ENCODE data around the gene HNRNPUL1.
"Not testable (repeated sequence)": the region's sequence is repeated elsewhere in the genome, so short reads cannot be mapped to it uniquely, and the experiment has no call there.

Gene HNRNPUL1

DNA sequence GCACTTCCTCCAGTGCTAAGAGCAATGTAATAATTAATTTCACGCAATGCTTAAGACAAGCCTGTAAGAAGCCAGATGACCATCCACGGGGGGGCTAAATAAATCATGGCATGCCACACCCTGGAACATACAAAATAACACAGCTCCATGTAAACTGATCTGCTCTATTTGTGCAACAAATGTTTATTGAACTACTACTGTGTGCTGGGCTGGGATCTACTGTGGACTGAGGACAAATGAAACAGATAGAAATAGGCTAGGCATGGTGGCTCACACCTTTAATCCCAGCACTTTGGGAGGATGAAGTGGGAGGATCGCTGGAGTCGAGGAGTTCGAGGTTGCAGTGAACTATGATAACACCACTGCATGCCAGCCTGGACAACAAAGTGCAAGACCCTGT lies 68.3 kb downstream of the HNRNPUL1 start:
- H3K4me1 Mint-ChIP-seq, result peaks cover 64% of the 10 kb centered on the region
- H3K4me3 Mint-ChIP-seq, result no peak overlapping the region
- peaks cover 42% of the 10 kb centered on the region for H3K36me3 Mint-ChIP-seq

DNA sequence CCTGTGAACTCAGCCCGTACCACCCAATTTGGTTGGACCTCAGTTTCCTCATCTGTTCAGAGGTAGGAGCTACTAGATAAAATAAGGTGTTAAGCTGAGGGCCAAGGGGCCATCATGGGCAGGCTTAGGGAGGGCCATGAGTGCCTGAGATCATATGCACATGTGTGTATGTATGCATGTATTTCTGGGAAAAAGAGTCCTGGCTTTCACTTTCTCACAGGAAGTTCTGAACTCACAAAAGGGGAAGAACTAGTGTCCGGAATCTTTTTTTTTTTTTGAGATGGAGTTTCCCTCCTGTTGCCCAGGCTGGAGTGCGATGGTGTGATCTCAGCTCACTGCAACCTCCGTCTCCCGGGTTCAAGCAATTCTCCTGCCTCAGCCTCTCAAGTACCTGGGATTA lies 70.6 kb downstream of the HNRNPUL1 start:
- Mint-ChIP-seq H3K27ac (peak overlapping the region; percentile 75), H3K9me3 (no peaks in the 10 kb centered on the region), H3K36me3 (peaks cover 34% of the 10 kb centered on the region), H3K4me3 (peak overlapping the region; percentile 18), H3K27me3 (no peaks in the 10 kb centered on the region), H3K4me1 (peaks cover 50% of the 10 kb centered on the region)
- peak; percentile 50 for ATAC-seq

More for the DNA sequence above, 68.3 kb downstream of the HNRNPUL1 start:
- no peaks in the 10 kb centered on the region for H3K27me3 Mint-ChIP-seq
- H3K9me3 Mint-ChIP-seq, result no peaks in the 10 kb centered on the region
- peak overlapping the region; percentile 20 for H3K27ac Mint-ChIP-seq
- ATAC-seq, result no peak

DNA sequence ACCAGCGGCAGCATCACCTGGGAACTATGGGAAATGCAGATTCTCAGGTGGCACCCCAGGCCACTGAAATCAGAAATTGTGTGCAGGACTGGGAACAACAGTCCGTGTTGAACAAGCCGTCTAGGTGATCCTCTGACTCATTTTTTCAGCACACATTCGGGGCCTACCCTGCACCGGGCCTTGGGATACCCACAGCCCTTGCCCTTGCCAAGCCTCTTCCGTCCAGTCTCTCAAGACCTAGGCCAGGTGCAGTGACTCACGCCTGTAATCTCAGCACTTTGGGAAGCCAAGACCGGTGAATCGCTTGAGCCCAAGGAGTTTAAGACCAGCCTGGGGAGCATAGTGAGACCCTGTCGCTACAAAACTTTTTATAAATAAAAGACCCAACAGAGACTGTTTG lies 71.3 kb downstream of the HNRNPUL1 start:
- peaks cover 31% of the 10 kb centered on the region for H3K36me3 Mint-ChIP-seq
- peak overlapping the region; percentile 75 for H3K27ac Mint-ChIP-seq
- H3K4me3 Mint-ChIP-seq, result no peak overlapping the region
- H3K4me1 Mint-ChIP-seq, result peaks cover 47% of the 10 kb centered on the region
- no peaks in the 10 kb centered on the region for H3K27me3 Mint-ChIP-seq
- ATAC-seq, result no peak
- no peaks in the 10 kb centered on the region for H3K9me3 Mint-ChIP-seq

DNA sequence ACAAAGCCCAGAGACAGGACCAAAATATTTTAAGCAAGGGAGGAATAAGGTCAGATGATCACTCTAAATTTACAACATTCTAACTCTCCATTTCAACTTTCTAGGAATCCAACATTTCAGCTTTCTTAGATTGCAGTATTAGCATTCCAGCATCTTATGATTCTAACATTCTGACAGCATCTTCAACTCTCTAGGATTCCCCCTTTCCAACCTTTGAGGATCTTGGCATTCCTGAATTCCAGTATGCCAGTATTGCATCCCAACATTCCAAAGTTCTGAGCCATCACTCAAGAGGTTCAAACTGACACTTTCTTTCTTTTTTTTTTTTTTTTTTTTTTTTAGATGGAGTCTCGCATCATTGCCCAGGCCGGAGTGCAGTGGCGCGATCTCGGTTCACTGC lies 75.8 kb downstream of the HNRNPUL1 start:
- Mint-ChIP-seq H3K4me3 (no peak overlapping the region), H3K27ac (no peak overlapping the region), H3K36me3 (peaks cover 50% of the 10 kb centered on the region)

DNA sequence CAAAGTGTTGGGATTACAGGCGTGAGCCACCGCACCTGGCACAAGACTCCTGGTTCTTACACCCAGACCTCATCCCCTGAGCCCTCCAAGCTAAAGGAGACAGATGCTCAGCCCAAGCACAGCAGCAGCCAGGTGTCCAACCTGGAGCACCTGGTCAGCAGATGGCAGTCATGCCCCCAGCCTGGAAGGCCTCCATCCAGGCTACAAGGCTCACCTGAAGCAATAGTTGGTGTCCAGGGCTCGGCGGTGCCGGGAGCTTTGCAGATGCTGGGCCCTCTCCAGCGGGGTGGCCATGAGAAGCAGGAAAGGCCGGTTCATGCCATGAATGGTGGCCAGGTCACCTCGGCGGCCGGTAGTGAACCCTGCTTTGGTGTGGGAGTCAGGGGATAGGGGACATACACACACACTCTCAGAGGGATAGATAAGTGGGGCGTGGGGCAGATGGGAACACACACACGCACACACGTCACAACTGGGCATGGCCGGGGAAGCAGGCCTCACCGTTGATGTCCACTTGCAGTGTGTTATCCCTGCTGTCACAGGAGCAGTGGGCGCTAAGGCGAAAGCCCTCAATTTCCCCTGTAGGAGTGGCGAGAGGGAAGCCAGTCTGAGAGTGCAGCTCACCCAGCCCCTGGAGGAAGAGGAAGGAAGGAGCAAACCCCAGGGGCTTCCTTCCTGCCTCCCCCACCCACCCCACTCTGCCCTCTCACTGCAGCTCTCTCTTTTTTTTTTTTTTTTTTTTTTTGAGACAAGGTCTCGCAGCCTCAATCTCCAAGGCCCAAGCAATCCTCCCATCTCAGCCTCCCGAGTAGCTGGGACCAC lies 77.7 kb downstream of the HNRNPUL1 start:
- Mint-ChIP-seq H3K36me3 (peaks cover 45% of the 10 kb centered on the region), H3K4me3 (no peak overlapping the region)

More for the DNA sequence above, 75.8 kb downstream of the HNRNPUL1 start:
- no peaks in the 10 kb centered on the region for H3K27me3 Mint-ChIP-seq
- H3K9me3 Mint-ChIP-seq, result no peaks in the 10 kb centered on the region
- H3K4me1 Mint-ChIP-seq, result peaks cover 56% of the 10 kb centered on the region
- no peak for ATAC-seq

DNA sequence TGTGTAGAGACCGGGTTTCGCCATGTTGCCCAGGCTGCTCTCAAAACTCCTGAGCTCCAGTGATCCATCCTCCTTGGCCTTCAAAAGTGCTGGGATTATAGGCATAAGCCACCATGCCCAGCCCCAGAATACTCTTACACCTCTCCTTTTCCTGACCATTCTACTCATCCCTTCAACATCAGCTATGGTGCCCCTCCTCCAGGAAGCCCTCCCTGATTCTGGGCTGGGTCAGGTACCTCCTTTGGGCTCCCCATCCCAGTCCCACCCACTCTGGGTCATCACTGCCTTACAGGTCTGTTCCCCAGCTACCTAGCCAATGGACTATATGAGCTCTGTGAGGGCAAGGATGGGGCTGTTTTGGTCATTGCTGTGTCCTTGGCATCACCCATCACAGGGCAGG lies 80.0 kb downstream of the HNRNPUL1 start:
- no peaks in the 10 kb centered on the region for H3K9me3 Mint-ChIP-seq
- peak overlapping the region; percentile 58 for H3K27ac Mint-ChIP-seq
- peaks cover 45% of the 10 kb centered on the region for H3K4me1 Mint-ChIP-seq
- H3K27me3 Mint-ChIP-seq, result no peaks in the 10 kb centered on the region
- no peak for ATAC-seq
- no peak overlapping the region for H3K4me3 Mint-ChIP-seq
- peaks cover 49% of the 10 kb centered on the region for H3K36me3 Mint-ChIP-seq

More for the DNA sequence above, 77.7 kb downstream of the HNRNPUL1 start:
- peak overlapping the region; percentile 58 for H3K27ac Mint-ChIP-seq
- peaks cover 39% of the 10 kb centered on the region for H3K4me1 Mint-ChIP-seq
- no peaks in the 10 kb centered on the region for H3K9me3 Mint-ChIP-seq
- ATAC-seq, result no peak
- no peaks in the 10 kb centered on the region for H3K27me3 Mint-ChIP-seq

DNA sequence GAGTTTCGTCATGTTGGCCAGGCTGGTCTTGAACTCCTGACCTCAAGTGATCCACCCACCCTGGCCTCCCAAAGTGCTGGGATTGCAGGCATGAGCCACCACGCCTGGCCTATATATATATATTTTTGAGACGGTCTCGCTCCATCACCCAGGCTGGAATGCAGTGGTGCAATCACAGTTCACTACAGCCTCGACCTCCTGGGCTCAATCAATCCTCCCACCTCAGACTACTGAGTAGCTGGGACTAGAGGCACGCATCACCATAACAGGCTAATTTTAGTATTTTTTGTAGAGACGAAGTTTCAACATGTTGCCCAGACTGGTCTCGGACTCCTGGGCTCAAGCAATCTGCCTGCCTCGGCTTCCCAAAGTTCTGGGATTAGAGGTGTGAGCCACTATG lies 82.7 kb downstream of the HNRNPUL1 start:
- not testable (repeated sequence) for H3K27me3 Mint-ChIP-seq, ATAC-seq, H3K4me3 Mint-ChIP-seq, H3K9me3 Mint-ChIP-seq, H3K27ac Mint-ChIP-seq
- H3K4me1 Mint-ChIP-seq, result peaks cover 64% of the 10 kb centered on the region
- H3K36me3 Mint-ChIP-seq, result peaks cover 45% of the 10 kb centered on the region

DNA sequence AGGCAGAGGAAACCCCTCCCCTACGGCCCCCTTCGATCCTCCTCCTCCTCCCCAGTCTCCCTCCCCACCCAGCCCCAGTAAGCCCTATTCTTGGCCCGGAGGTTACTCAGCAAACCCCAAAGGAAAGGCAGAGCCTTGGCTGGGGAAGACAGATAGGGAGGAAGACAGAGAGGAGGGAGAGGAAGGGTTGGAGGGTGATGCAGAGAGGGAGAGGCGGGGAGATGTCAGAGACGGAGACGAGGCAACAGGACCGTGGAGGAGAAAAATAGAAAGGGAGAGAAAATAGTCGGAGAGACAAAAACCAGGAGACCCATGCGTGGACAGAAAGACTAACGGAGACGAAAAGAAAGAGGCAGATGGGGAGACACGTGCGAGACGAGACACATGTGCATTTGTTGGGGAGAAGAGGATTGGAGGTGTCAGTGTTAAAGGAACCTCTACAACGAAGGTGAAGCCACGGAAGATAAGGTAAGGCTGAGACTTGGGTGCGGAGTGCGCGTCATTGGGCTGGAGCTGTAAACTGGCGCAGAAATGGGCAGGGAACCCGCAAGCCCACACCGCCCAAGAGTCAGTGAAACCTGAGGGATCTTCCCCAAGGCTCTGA lies 86.7 kb downstream of the HNRNPUL1 start:
- Mint-ChIP-seq H3K9me3 (no peaks in the 10 kb centered on the region), H3K27ac (peak overlapping the region; percentile 91), H3K4me3 (peak overlapping the region; percentile 99), H3K27me3 (no peaks in the 10 kb centered on the region), H3K36me3 (peaks cover 32% of the 10 kb centered on the region), H3K4me1 (peaks cover 60% of the 10 kb centered on the region)
- ATAC-seq, result peak; percentile 0

DNA sequence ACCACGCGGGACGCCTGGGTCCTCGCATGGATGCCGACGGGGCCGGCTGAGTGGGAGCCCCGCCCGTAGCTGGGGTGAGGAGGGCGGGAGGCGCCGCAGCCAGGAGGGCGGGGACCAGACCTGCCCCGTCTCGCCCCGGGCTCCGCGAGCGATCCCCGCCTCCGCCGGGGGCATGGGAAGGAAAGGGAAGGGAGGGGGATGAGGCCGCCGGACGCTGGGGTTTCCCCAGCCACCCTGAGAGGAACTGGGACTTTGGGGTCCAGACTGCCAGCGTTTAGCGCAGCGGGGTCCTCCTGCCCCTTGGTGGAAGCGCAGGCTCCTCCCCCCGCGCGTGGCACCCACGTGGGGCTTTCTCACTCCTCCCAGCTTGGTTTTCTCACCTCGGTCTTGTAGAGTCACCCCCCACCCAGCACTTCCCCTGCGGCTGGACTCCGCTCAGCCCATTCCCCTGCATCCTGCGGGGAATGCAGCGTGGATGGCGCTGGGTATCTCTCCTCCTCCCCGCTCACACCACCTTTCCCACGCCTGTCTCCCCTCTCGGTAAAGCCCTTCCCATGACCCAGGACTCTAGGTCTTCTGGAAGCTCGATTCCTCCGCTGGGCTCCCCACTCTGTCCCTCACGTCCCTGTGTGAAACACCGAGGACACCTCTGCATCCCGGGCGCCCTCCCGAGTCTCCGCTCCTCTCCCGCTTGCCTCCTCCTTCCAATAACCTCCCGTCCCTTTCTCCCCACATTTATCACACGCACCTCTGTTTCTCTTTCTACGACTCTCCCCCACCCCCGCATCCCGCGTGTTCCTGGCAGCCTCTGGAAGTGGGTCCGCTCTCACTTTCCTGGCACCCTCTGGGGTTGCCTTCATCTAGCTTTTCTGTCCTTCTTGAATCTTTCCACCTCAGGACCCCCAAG lies 87.4 kb downstream of the HNRNPUL1 start:
- Mint-ChIP-seq H3K4me3 (peak overlapping the region; percentile 99), H3K9me3 (no peaks in the 10 kb centered on the region), H3K36me3 (peaks cover 32% of the 10 kb centered on the region), H3K27me3 (no peaks in the 10 kb centered on the region), H3K27ac (peak overlapping the region; percentile 91), H3K4me1 (peaks cover 66% of the 10 kb centered on the region)
- peak; percentile 74 for ATAC-seq

DNA sequence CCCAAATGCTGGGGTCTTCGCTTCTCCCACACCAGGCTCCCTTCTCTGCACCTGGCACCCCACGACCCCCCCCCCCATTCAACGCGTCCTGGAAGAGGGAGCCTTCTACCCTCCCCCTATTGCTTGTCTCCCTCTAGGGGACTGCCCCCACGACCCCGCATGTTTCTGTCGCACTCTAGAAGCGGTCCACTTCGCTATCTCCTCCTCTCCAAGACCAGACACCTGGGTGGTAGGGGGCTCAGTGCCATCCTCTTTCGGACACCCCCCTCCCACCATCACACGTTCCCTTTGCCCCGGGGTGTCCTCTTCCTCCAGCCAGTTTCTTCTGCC lies 88.1 kb downstream of the HNRNPUL1 start:
- Mint-ChIP-seq H3K27ac (peak overlapping the region; percentile 91), H3K4me1 (peaks cover 72% of the 10 kb centered on the region), H3K9me3 (no peaks in the 10 kb centered on the region), H3K27me3 (no peaks in the 10 kb centered on the region), H3K36me3 (peaks cover 32% of the 10 kb centered on the region), H3K4me3 (peak overlapping the region; percentile 99)
- ATAC-seq, result no peak

DNA sequence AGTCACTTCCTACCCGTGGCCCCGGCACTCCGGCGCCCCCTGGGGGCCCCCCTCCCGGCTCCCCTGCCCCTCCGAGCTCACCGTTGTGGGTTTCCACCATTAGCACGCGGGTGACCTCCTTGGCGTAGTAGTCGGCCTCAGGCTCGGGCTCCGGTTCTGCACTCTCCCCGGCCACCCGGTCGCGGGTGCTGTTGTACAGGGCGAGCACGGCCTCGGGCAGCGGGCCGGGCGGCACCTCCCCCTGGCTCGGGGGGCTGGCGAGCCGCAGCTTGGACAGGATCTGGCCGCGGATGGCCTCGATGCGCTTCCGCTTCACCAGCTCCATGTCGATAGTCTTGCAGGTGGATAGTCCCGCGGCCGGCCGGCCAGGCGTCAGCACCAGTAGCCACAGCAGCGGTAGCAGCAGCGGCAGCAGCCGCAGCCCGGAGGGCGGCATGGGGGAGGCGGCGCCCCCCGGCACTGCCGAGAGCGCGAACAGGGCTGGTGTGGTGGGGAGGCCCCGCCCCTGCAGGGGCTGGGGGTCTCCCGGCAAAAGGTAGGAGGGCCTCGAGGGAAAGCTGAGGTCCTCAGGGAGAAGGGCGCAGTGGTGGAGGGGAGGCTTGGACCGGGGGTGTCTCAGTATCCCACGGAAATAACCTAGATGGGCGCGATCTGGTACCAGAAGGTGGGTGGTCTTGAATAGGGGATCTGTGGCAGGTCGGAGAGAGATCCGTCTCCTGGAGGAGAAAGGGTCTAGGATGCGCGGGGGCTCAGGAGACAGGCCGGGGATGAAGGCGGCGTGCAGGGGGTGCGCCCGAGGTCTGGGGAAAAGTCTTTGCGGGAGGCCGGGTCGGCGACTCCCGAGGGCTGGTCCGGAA lies 88.7 kb downstream of the HNRNPUL1 start:
- no peaks in the 10 kb centered on the region for H3K9me3 Mint-ChIP-seq
- H3K4me3 Mint-ChIP-seq, result peak overlapping the region; percentile 99
- H3K36me3 Mint-ChIP-seq, result peaks cover 32% of the 10 kb centered on the region
- H3K27me3 Mint-ChIP-seq, result no peaks in the 10 kb centered on the region
- peak; percentile 52 for ATAC-seq
- H3K4me1 Mint-ChIP-seq, result peaks cover 74% of the 10 kb centered on the region
- peak overlapping the region; percentile 91 for H3K27ac Mint-ChIP-seq

DNA sequence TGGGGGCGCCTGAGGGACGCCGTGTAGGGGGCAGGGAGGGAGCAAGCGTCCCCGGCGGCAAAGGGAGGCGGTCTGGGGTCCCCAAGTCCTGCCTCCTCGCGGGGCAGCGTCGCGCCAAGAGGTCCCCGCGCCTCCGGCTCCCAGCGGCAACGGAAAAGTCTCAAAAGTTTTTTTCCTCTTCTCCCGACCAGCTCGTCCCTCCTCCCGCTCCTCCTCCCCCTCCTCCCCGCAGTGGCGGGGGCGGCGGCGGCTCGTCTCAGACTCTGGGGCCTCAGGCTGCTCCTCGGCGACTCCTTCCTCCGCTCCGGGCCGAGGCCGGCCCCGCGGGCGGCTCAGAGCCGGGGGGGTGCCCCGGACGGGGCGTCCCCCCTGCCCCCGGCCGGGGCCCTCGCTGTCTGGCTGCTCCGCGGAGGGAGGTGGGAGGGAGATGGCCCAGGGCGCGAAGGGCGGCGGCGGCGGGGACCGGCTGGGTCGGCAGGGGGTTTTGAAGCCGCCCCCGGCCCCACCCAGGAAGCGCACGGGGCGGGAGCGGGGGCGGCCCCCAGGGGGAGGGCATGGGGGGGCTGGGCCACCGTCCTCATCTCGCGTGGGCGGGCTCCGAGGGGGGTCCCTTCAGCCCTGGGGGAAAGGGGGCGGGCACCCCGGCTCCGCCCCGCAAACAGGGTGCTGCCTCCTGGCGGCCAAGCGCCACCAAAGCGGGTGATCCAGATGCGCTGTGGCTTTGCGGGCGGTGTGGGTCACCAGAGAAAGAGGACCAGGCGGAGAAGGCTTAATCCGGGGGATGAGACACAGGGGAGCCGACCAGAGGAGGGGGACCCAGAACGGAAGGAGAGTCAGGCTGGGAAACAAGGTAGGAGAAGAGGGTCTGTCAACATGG lies 89.5 kb downstream of the HNRNPUL1 start, which contains the start of gene TGFB1:
TSS of gene TGFB1 (minus strand) at position 457 of the 877 bp plus-strand sequence. CDS start 878 bp downstream, outside the sequence.
- Mint-ChIP-seq H3K9me3 (no peaks in the 10 kb centered on the region), H3K27me3 (no peaks in the 10 kb centered on the region), H3K4me1 (peaks cover 65% of the 10 kb centered on the region)

DNA sequence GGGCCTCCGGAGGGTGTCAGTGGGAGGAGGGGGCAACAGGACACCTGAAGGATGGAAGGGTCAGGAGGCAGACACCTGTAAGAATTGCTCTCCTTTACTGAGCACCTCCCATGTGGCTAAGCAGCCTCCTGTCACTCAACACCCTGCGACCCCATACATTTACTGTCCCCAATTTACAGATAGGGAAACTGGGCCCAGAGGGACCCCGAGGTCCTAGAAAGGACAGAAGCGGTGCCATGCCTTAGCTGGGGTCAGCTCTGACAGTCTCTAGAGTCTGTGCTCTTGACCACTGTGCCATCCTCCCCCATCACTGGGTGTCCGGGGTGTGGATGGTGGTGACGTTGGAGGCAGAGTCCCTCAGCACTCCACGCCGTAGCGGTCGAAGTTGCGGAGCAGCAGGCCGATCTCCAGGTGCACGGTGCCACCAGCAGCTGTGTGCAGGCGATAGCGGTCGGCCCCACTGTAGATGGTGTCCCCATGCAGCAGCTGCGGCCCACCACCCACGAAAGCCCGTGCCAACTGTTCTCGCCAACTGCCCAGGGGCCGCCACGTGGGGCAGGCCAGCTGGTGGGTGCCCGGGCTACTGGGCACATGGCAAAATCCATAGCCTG lies 90.3 kb downstream of the HNRNPUL1 start:
- Mint-ChIP-seq H3K4me3 (peak overlapping the region; percentile 99), H3K27me3 (no peaks in the 10 kb centered on the region), H3K36me3 (peaks cover 21% of the 10 kb centered on the region), H3K27ac (peak overlapping the region; percentile 82), H3K4me1 (peaks cover 57% of the 10 kb centered on the region), H3K9me3 (no peaks in the 10 kb centered on the region)
- ATAC-seq, result no peak

More for the DNA sequence above, 89.5 kb downstream of the HNRNPUL1 start, which contains the start of gene TGFB1:
- Mint-ChIP-seq H3K27ac (peak within 1 kb of the TSS; percentile 91), H3K4me3 (peak within 1 kb of the TSS; percentile 99), H3K36me3 (peaks cover 25% of the 10 kb centered on the region)
- peak; percentile 75 for ATAC-seq

Data from stimulated activated memory B cell treated with anti-CD40 and anti-IgM and Interleukin-4, amounts not matched to agents 10 μg/mL and 1 μg/mL and 100 μg/mL, for 72 hours (primary cell).